C4-2B (cell line): ENCODE results near the gene SLC11A2.
"Not testable (repeated sequence)": the region's sequence is repeated elsewhere in the genome, so short reads cannot be mapped to it uniquely, and the experiment has no call there.

Experiments
- H3K27ac ChIP-seq: fragments of 450-650 bp; 2 replicates; pipeline ENCODE4 v1.5.1; 2017
- ZFX ChIP-seq: fragments of 450-650 bp; IDR thresholded peaks from 2 replicates; pipeline ENCODE4 v1.6.1; 2017
- TF ChIP-seq, protein P1 (sequence below): fragments of 450-650 bp; conservative IDR thresholded peaks from 2 replicates; pipeline ENCODE4 v1.5.1; 2017; ENCODE audit warnings: mild to moderate bottlenecking

Gene SLC11A2

DNA sequence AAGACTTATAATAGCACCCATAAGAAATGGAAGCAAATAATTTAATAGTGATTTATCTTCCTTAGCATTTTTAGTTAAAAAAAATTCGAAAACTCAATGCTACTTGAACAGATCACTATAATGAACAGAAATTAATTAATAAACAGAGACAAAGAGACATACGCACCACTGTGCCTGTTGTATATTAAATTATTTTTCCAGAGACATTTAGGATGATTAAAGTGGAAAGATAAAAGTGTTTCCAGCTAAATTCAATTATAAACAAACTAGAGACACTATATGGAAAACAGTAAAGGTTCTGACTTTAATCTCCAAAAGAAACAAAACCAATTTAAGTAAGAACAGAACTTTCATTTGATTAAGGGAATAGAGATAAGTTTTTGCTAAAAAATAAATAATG is 70.5 kb downstream of the SLC11A2 start:
- no peak overlapping the region for H3K27ac ChIP-seq
- no peak for TF ChIP-seq ZFX
- TF ChIP-seq, protein P1, sequence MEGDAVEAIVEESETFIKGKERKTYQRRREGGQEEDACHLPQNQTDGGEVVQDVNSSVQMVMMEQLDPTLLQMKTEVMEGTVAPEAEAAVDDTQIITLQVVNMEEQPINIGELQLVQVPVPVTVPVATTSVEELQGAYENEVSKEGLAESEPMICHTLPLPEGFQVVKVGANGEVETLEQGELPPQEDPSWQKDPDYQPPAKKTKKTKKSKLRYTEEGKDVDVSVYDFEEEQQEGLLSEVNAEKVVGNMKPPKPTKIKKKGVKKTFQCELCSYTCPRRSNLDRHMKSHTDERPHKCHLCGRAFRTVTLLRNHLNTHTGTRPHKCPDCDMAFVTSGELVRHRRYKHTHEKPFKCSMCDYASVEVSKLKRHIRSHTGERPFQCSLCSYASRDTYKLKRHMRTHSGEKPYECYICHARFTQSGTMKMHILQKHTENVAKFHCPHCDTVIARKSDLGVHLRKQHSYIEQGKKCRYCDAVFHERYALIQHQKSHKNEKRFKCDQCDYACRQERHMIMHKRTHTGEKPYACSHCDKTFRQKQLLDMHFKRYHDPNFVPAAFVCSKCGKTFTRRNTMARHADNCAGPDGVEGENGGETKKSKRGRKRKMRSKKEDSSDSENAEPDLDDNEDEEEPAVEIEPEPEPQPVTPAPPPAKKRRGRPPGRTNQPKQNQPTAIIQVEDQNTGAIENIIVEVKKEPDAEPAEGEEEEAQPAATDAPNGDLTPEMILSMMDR: no peak

DNA sequence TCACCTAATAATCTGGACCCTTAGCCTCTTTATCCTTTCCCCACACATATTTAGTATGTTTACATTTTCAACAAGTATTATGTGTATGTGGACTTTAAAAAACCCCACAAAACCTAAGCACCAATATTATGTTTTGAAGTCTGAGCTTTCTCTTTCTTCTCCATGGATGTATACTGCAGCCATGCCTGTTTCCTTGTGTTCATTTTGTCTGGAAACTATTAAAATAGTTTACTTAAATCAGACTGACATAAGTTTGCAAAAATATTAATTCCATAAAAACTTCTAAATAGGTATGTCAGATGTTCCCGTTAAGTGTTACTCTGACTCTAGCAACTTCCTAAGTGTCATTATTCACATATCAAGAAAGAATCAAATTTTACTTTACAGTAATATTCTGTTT is 70.9 kb downstream of the SLC11A2 start:
- H3K27ac ChIP-seq: no peak overlapping the region
- TF ChIP-seq, protein P1: no peak
- no peak for TF ChIP-seq ZFX

DNA sequence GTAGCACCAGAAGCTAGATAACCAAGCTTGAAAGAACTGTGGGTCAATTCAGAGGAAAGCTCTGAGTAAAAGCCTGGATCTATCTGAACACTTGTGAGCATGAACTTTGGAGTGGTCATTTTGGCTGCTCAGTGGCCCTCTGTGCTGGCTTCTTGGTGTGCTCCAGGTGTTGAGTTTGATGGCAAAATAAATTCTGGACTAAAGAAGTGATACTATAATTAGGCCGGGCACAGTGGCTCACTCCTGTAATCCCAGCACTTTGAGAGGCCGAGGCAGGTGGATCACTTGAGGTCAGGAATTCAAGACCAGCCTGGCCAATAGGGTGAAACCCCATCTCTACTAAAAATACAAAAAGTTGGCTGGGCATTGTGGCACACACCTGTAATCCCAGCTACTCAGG is 71.4 kb downstream of the SLC11A2 start:
- H3K27ac ChIP-seq: not testable (repeated sequence)

DNA sequence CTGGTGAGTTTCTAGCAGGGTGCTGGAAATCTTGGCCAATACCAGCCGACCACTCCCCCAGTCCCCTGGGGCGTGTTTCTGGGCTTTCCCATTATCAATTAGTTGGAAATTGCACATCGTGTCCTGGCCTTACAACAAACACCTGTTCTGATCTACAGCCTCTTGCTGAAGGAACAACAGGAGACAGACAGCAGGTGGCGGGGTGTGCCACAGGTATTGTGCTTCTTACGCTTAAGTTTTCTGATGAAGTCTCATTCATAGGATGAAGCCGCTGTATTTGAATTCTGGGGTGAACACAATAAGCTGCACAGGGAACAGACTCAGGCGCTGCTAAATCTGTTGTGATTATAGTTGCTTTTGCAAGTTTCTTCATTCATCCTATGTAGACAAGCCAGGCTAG is 73.1 kb downstream of the SLC11A2 start:
- no peak overlapping the region for H3K27ac ChIP-seq
- TF ChIP-seq, protein P1: no peak; the same call in 1 of the 2 replicates
- TF ChIP-seq ZFX: no peak

DNA sequence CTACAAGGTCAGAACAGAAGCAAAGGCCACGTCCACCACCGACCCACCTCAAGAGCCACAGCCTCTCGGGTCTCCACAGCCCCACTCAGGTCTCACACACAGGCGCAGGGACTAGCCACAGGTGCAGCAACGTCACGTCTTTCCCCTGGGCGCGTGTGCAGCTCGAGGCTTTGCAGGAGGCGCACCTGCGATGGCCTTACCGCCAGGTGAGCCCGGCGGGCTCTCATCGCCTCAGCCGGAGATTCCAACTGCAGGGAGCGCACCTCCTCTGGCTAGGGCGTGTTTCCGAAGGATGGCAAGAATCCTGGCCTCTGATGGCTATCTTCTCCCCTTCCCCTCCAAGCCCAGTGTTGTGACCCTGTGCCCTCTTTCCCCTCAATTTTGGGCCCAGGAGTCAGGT is 73.7 kb downstream of the SLC11A2 start, which contains the start of gene HIGD1C:
Gene HIGD1C, plus strand, starts transcription at position 35 of the 400 bp plus-strand sequence. CDS start 1,455 bp downstream, outside the sequence.
- H3K27ac ChIP-seq: no peak within 1 kb of the TSS
- TF ChIP-seq, protein P1: no peak
- TF ChIP-seq ZFX: no peak

DNA sequence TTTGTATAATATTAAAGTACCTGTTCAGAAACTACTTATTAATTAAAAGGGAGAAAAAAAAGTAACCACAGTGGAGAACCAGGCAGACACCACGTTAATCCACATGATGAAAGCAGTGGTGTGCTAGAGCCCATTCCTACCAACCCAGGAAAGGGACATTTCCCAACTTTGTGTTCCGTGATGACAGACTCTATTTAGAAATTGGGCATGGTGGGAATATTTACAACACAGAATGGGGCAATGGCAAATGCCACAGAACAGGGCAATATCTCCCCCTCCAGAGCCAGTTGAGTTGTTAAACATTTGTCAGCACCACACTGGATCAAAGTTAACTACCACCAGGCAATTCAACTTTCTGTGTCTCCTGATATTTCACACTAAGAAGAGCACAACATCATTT is 75.1 kb downstream of the SLC11A2 start:
- H3K27ac ChIP-seq: no peak overlapping the region
- TF ChIP-seq, protein P1: no peak
- TF ChIP-seq ZFX: no peak

DNA sequence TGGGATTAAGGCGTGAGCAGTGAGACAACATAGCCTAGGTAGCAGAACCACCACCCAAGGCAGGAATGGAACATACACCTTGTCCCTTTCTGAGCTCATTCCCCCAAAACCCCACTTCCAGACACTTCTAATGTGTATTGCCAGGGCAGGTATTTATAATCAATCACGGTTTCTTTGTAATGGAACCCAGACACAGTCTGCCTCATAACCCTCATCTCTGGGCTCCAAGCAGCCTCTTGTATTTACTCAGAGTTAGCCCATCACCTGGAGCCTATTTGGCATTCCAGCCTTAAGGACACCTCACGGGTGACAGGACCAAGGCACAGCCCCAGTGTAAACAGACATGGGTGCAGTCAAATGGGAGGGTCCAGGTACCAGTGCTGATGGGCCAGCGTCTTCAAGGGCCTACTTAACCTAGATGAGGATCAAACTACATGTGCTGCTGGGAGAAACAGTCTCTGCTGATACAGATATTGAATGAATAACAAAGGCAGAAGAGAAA is 76.3 kb downstream of the SLC11A2 start:
- H3K27ac ChIP-seq: no peak overlapping the region
- TF ChIP-seq ZFX: no peak
- TF ChIP-seq, protein P1: no peak

DNA sequence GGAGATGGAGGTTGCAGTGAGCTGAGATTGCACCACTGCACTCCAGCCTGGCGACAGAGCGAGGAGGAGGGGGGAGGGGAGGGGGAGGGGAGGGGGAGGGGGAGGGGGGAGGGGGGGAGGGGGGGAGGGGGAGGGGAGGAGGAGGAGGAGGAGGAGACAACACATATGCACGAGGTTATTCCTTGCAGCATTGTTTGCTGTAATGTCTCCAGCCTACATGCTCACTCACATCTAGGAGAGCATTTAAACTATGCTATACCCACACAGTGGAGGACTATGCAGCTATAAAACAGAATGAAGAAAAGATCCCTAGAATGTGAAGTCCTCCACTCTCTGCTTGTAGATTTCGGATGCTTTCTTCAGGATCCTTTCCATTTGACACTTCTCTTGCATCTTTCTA is 77.4 kb downstream of the SLC11A2 start:
- TF ChIP-seq, protein P1: no peak
- no peak for TF ChIP-seq ZFX
- no peak overlapping the region for H3K27ac ChIP-seq
